Activated gamma-delta T cell (primary cell): ENCODE data around the gene GFOD1.

ENCODE experiments used
- DNase-seq: peaks from one replicate; lab custom pipeline; 2025; lab: John Stamatoyannopoulos, UW

GFOD1 gene

GRCh38 chr6:13425270-13425873 lies 62.0 kb downstream of the GFOD1 start:
- no peak for DNase-seq

DNA sequence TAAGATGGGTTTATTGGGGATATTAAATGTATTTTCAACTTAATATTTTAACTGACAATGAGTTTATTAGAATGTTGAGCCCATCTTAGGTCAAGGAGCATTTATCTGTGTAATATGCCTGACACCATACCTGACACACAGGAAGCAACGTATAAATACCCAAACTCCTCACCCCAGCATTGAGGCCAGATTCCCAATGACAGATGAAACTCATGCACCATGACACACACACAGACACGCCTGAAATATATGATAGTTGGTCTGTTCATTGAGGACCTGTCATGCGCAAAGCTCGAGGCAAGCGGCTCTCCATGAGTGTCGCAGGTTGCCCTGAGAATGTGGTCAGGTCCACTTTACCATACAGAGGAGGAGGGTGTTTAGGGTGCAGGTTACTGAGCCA lies 64.1 kb downstream of the GFOD1 start:
- DNase-seq, result no peak

GRCh38 chr6:13422681-13423221 lies 64.6 kb downstream of the GFOD1 start:
- no peak for DNase-seq

- no peak for DNase-seq
These were observed 65.9 kb downstream of the GFOD1 start for GRCh38 chr6:13421425-13422059.

GRCh38 chr6:13420269-13420668 lies 67.1 kb downstream of the GFOD1 start:
- no peak for DNase-seq

DNA sequence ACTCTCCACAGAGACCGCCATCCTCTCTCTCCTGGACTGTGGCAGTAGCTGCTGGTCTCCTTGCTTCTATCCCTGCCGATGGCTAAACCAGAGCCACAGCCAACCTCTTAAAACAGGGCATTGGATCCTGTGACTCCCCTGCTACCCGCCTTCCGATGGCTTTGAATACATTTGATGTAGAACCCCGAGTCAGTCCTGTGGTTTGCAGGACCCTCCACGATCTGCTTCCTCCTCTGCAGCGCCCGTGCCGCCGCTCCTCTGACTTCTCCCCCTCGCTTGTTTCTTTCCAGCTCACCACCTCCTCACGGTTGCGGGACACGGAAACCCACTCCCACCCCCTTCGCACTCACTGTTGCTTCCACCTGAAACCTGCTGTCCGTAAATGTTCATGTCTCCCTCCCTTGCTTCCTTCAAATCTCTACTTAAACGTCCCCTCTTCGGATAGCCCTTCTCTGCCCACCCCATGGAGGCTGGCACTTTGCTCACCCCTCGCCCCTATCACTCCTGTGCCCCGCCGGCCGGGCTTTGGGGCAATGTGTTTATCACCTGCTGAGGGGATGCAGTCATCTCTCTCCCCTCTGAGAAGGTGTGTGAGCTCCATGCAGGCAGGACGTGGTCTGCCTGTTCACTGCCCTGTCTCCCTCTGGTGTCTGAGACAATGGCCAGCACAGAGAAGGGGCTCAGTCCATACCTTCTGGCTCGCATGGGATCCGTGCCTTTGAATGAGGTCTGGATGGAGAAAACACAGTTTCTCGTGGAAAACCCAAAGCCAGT lies 67.8 kb downstream of the GFOD1 start:
- DNase-seq, result no peak

DNA sequence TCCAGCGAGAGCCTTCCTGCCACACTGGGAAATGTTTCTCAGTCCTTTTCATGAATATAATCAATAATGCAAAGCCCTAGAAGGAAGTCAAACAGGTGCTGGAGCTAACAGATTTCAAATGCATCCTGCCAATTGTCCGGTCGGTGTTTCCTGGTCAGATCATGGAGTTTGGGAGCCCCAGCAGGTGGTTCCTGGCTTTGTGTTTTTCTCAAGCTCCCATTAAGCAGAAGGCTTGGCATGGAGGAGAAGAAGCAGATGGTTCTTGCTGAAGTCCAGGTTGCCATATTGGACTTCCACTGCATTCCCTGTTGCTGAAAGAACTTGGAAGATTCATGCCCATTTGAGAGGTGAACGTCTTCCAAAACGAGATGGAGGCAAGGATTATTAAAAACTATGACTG lies 68.6 kb downstream of the GFOD1 start:
- no peak for DNase-seq

GRCh38 chr6:13417954-13418353 lies 69.4 kb downstream of the GFOD1 start:
- no peak for DNase-seq

GRCh38 chr6:13417431-13417830 lies 70.0 kb downstream of the GFOD1 start:
- DNase-seq, result no peak

GRCh38 chr6:13415283-13415682 lies 72.1 kb downstream of the GFOD1 start:
- no peak for DNase-seq

DNA sequence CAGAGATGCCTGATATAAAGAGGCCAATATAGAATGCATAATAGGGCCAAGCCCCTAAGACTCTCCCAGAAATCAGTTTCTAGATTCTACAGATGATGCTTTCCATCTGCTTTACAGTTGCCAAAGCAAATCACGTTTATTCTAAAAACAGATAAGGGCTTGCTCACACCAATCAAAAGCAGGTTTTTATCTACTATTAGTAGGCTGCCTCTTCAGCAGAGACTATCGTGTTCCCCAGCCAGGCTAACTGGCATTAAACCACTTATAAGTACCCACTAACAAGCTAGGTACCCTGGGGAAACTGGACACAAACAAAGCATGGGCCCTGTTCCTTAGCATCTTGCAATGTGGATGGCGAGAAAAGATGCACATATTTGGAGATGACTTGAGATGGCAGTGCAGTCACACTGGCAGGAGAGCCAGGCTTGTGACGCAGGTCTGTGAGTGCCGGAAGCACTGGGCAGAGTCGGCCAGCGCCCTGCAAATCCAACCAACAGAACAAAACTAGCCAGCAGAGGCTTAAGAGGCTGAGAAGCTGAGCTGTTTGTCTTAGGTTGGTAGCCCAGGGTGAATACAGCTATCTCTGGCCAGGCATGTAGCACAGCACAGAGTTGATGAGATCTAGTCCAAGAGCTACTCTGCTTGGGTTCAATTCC lies 73.4 kb downstream of the GFOD1 start:
- no peak for DNase-seq

DNA sequence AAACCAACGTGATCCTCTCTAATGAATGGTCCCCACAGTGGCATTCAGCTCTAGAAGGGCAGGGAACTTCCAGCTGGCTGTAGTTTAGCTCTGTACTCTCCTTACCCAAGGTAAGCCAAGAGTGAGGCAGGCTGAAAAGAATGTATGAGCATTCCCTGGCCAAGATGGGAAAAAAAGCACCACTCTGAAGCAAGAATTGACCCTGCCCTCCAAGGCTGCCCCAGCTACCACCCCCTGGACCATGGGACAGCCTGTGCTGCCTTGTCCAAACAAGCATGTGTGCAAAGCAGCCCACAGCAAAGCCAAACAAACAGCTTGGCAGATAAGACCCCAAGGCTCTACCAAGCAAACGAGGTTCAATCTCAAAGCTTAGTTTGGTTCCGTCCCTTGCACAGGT lies 73.9 kb downstream of the GFOD1 start:
- DNase-seq, result no peak

DNA sequence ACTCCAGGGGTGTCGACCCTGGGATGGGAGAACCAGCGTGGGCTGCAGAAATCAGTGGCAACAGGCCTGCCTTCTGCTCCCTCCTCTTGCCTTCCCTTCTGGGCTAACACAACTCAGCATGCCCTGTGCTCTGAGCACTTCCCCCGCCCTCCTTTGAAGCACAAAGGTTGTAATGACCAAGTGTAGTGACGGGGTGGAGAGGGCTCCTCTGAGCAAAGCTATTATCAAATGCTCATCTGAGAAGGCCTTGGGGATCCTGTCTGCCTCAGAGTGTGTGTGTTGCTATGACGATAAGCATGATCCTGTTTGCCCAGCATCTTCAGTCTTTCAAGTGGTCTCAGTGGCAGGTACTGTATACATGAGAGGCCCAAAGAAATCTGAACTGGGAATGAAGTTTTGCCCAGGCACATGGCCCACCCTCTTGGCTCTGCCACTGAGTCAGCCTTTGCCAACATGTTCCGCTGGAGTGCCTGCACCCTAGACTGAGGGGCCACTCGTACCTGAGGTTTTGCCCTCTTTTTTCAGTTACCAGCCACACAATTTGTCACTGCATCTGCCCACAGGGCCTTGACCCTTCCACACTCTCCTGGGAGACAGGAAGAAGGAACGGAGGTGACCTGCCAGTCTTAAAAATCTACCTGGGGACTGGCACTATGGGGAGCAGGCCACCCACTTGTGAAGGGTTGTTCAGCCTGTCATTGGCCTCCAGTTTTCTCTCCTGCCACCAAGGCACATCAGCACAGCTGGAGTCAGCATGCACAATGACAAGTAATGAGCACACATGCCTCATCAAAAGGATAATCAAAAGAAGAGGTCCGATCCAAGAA lies 74.5 kb downstream of the GFOD1 start:
- DNase-seq, result no peak

DNA sequence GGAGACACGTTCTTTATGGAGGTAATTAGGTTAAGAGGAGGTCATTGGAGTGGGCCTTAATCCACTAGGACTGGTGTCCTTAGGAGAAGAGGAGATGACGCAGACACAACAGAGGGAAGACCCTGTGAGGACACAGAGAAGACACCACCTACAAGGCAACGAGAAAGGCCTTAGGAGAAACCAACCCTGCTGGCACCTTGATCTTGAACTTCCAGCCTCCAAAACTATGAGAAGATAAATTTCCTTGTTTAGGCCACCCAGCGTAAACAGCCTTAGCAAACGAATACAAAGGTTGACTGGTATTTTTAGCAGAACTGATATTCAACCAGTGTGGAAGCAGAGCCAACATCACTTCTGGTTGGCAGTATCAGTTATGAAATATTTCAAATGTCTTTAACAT lies 75.2 kb downstream of the GFOD1 start:
- no peak for DNase-seq

DNA sequence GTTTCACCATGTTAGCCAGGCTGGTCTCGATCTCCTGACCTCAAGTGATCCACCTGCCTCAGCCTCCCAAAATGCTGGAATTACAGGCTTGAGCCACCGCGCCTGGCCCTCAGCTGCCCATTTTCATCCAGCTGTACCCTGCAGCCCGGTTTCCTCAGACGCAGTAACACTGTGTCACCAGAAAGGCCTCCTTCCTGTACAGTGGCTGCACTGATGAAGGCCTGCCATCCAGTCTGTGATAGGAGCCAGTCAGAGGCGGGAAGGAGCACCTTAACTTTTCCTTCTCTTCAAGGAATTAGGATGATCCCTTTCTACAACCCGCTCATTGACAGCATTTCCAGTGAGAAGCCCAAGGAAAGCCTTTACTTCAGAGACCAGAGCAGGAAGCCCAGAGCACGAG lies 75.9 kb downstream of the GFOD1 start:
- DNase-seq, result no peak

DNA sequence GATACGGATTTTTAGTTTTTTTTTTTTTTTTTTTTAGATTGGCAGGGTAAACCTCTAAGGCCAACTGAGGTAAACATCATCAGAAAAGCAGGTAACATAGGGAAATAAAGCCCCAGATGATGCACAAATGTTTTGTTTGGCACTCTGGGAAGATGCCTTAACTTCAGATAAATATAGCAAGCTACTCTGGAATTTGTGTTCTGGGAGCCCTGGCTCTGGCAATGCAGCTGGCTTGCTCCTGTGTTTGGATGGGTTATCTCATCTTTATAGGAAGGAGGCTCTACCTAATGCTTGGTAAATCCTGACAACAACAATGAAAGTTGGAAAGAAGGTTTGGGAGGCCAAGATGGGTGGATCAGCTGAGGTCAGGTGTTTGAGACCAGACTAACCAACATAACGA lies 77.4 kb downstream of the GFOD1 start:
- no peak for DNase-seq

GRCh38 chr6:13407709-13408695 lies 79.4 kb downstream of the GFOD1 start:
- no peak for DNase-seq

GRCh38 chr6:13407368-13407708 lies 80.1 kb downstream of the GFOD1 start:
- DNase-seq, result no peak

DNA sequence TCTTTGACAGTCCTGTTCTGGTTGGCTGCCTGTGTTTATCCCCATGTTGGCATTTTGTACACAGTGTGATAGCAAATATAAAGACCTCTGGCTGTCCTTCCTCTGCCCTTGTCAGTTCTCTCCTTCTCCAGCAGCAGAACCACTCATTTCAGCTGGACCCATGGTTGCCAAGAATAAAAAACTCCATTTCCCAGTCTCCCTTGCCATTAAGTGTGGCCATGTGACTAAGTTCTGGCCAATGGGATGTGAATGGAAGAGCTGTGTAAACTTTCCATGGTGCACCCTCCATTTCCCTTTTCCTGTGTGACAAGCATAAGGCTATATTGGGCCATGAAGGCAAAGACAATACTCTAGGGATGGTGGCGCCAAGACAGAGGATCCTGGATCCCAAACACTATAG lies 80.6 kb downstream of the GFOD1 start:
- no peak for DNase-seq

DNA sequence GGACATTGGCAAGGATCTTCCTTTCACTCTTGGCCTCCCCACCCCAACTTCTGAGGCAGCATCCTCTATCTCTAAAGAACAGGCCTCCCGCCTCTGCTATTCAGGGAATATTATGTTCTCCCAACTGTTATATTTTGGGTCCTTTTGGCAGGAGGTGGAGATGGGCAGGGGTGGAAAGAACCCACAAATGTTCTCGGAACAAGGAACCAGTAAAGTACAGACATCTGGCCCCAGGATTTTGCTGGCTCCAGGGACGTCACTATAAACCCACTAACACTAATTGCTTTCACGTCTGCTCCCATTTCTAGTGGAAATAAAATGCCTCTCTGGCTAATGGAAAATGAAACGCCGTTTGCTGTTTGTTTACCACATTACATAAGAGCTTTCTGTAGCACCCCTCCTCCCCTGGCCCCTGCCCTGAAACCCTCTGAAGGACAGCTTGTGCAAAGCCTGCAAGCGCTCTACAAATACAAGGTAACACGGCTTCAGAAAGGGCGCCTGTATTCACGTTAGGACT lies 81.4 kb downstream of the GFOD1 start:
- DNase-seq, result no peak
